ENCODE data around the gene TMEM52B.
"Not testable (repeated sequence)": the region's sequence is repeated elsewhere in the genome, so short reads cannot be mapped to it uniquely, and the experiment has no call there.

Gene TMEM52B

GRCh38 chr12:10171973-10172728, 6.7 kb upstream of the TMEM52B start, which contains the start of gene OLR1:
TSS of gene OLR1 (minus strand) at chr12:10172132. CDS start at chr12:10172077, 55 bp downstream.
- no peak for DNase-seq (ENCODE audit: low spot score)

- no peak for DNase-seq (ENCODE audit: low spot score)
Observed at GRCh38 chr12:10174986-10175614, 3.7 kb upstream of the TMEM52B start.

DNA sequence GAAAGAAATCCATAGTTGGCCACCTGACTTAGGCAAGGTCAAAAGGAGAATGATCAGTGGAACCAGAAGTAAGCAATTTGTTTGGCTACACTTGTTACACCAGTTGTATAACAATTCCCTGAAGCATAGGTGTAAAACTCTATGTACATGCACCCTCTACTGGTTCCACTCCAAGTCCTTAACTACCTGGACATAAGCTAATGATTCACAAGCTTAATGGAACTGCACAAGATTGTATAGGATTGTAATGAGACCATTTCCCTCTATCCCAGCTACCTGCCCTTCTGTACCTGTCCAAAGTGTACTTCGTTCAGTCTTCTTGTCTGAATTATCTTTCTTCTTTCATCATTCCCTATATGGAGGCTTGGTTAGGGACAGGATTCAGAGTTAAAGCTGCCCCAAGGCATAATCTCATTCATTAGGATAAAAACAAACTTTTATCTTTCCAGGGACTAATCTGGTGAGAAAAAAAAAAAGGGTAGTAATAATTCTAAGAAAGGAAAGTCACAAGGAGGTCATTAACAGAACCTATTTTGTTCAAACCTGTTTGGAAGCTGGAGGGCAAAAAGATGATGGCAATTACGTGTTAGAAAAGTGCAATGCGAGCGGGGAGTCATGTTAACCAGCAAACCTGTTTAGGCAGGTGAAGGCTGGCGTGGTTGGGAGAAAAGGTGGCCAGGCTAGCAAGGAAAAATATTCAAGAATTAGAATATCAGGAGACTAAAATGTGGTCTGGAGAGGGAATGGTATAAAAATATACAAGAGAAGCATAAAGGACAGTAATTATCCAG, 2.8 kb upstream of the TMEM52B start:
- no peak for DNase-seq (ENCODE audit: low spot score)

DNA sequence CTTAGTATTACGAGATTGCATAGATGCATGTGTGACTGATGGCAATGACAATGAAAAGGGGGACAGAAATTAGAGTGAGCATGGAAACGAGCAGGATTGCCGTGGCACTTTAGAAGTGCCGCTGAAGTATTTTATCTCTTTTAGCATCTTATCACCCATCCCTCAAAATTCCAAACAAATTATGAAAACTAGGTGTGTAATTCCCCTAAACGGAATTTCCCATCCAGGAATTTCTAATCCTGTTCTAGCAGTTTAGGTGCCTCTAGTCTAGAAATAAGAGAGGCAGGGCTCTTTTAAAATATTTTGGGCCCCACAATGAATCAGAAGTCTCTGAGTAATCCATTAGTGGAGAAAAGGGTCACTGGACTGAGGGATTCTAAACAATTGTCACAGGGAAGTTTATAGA, 947 bp downstream of the TMEM52B start:
- DNase-seq (ENCODE audit: low spot score) = no peak

- no peak for DNase-seq (ENCODE audit: low spot score)
Observed at GRCh38 chr12:10182354-10183049, 3.7 kb downstream of the TMEM52B start.

DNA sequence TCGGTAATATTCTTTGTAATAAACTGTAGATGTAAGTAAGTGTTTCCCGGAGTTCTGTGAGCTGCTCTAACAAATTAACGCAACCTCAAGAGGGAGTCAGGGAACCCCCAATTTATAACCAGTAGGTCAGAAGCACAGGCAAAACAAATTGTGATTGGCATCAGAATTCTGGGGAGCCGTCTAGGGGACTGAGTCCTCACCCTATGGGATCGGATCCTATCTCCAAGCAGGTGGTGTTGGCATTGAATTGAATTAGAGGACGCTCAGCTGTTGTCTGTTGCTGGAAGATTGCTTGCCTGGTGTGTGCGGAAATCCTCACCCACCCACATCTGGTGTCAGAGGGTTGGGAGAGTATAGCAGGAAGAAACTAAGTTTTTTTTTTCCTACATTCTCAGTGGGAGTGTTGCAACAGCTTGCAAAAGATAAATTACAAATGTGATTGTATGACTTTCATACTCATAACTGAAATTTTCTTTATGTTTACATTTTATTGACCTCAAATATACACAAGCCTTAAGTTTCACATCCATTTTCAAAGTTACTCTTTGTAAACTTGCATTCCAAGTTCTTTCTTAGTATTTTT, 5.5 kb downstream of the TMEM52B start:
- no peak for DNase-seq (ENCODE audit: low spot score)

DNA sequence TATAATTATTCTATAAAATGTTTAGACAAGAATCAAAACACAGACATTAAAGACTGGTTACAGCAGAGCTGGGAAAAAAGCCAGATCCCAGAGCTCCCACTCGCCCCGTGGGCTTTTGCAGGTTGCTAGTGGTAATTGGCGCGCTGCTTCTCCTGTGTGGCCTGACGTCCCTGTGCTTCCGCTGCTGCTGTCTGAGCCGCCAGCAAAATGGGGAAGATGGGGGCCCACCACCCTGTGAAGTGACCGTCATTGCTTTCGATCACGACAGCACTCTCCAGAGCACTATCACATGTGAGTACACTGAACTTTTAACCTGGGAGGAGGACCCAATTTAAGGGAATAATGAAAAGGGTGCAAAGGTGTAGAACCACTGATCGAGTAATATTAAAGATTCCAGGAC, 7.5 kb downstream of the TMEM52B start:
- DNase-seq (ENCODE audit: low spot score) = no peak

GRCh38 chr12:10186958-10187357, 8.1 kb downstream of the TMEM52B start:
- not testable (repeated sequence) for DNase-seq (ENCODE audit: low spot score)

DNA sequence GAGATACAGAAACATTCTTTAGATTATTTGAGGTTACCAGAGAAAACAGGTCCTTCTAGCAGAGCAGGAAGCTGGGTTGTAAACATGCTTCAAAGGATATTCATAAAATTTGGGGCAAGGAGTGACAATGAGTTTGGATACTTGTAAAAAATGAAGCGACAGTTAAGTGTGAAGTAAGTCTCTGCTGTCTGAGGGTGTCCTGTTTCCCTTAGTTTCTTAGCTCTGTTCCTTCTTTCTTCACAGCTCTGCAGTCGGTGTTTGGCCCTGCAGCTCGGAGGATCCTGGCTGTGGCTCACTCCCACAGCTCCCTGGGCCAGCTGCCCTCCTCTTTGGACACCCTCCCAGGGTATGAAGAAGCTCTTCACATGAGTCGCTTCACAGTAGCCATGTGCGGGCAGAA, 10.8 kb downstream of the TMEM52B start:
- DNase-seq (ENCODE audit: low spot score) = no peak

GRCh38 chr12:10190558-10191388, 11.9 kb downstream of the TMEM52B start:
- peak; percentile 55 for DNase-seq (ENCODE audit: low spot score)

DNA sequence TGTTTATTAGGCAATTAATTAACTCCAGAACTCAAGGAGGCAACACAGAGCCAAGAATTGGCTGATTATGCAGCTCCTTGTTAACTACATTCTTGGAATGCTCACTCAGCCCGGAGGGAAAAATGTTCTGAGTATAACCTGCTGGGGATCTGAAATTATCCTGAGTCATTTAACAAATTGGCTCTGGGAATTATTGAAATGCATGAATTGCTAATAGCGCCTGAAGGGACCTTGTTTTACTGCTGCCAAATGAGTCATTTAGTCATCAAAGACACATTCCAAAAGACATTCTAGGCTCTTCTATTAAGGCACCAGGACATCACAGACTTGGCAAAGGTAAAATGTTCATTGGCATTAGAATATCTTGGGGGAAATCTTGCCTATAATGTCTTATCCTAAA, 13.0 kb downstream of the TMEM52B start:
- no peak for DNase-seq (ENCODE audit: low spot score)

- no peak for DNase-seq (ENCODE audit: low spot score)
Observed at GRCh38 chr12:10194160-10194670, 15.4 kb downstream of the TMEM52B start.

DNA sequence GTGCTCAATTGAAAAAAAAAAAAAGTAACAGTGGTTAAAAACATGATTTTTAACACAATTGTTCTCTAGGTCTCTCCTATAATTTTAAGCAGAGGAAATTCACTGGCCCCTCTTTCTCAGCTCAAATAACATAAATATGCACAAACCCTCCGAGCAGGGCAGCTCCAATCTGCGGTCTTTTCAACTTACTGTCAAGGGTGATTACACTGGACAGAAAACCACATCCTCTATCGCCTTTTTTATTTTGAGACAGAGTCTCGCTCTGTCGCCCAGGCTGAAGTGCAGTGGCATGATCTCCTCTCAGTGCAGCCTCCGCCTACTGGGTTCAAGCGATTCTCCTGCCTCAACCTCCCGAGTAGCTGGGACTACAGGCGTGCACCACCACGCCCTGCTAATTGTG, 17.4 kb downstream of the TMEM52B start:
- DNase-seq (ENCODE audit: low spot score) = no peak

DNA sequence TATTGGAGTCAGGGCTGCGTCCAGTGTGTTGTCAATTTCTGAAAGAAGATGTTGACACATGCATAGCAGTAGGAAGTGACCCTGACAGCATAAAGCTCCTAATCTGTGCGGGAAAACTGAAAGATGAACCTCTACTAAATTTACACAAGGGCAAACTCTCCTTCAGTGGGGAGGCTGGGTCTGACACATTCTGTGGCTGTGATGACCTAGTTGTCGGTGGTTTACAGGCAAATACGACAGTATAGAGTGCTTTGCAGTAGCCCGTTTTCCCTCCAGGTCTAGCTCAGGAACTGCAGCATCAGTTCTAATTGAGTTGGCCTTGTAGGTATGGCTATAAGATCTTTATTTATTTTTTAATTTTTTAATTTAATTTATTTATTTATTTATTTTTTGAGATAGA, 19.0 kb downstream of the TMEM52B start:
- DNase-seq (ENCODE audit: low spot score) = no peak

- DNase-seq (ENCODE audit: low spot score) = not testable (repeated sequence)
Observed at GRCh38 chr12:10204495-10204894, 25.7 kb downstream of the TMEM52B start.

DNA sequence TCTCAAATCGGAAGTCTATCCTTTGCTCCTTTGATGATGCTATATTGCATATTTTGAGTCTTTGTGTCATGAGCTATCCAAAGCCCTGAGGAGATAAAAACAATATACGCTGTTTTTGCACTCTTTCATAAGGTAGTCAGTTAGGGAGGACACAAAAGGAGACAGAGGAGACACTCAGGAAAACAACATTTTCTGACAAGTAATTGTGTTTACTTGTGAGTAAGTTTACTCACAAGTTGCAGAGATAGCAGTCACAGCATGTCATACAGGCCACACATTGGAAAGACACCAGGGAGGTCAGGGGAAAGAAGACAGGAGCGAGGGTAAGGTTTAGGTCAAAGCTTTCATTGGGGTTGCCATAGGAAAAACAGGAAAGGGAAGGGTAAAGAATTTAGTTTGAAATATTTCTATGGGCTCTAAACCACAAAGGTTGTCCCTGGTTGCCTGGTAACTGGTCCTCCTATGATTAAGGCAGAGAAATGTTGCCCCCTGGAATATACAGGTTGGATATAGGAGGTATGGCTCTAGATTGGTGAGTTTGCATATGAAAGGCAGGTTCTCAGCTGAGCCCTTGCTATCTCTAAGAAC, 26.5 kb downstream of the TMEM52B start:
- no peak for DNase-seq (ENCODE audit: low spot score)

DNA sequence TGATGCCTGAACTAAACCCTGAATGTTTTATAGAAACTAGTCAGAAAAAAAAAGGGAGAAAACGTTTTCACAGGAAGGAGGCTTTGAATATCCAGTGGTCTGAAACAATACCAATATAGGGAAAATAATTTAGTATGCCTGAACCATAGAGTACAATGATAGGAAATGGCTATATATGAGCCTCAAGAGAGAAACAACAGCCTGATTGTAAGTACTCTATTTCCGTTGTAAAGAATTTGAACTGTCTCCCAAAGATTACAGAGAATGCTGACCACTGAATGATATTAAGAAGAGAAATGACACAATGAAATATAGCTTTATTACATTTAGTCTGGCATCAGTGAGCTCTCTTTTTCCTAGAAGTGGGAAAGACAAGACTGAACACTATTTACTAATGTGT, 28.3 kb downstream of the TMEM52B start:
- DNase-seq (ENCODE audit: low spot score) = no peak

GRCh38 chr12:10210225-10210624, 31.4 kb downstream of the TMEM52B start:
- DNase-seq (ENCODE audit: low spot score) = no peak

GRCh38 chr12:10211101-10211939, 32.5 kb downstream of the TMEM52B start:
- no peak for DNase-seq (ENCODE audit: low spot score)
